GM21576 (cell line): ENCODE results near the gene CDH4.

Source experiments
- ATAC-seq: cut with Tn5 transposase; IDR thresholded peaks from one replicate; pipeline ENCODE4 v1.9.1; 2021; ENCODE audit warnings: mild to moderate bottlenecking, moderate library complexity; ENCODE audit not compliant: unreplicated experiment

The CDH4 gene

GRCh38 chr20:61737812-61738443, 485.9 kb downstream of the CDH4 start:
- no peak for ATAC-seq

GRCh38 chr20:61738601-61739069, 486.6 kb downstream of the CDH4 start:
- ATAC-seq, result no peak

- no peak for ATAC-seq
Observed at GRCh38 chr20:61739086-61739831, 487.2 kb downstream of the CDH4 start.

- ATAC-seq, result no peak
Observed at GRCh38 chr20:61739832-61740118, 487.7 kb downstream of the CDH4 start.

GRCh38 chr20:61742097-61742825, 490.2 kb downstream of the CDH4 start:
- ATAC-seq, result no peak

- no peak for ATAC-seq
Observed at GRCh38 chr20:61743606-61744005, 491.5 kb downstream of the CDH4 start.

- ATAC-seq, result no peak
Observed at GRCh38 chr20:61744691-61745396, 492.8 kb downstream of the CDH4 start.

GRCh38 chr20:61745397-61746146, 493.5 kb downstream of the CDH4 start:
- ATAC-seq, result no peak

- no peak for ATAC-seq
Observed at GRCh38 chr20:61746147-61746646, 494.1 kb downstream of the CDH4 start.

GRCh38 chr20:61746781-61747180, 494.7 kb downstream of the CDH4 start:
- ATAC-seq, result no peak

GRCh38 chr20:61748376-61748775, 496.3 kb downstream of the CDH4 start:
- ATAC-seq, result no peak

GRCh38 chr20:61749406-61750075, 497.5 kb downstream of the CDH4 start:
- no peak for ATAC-seq

- ATAC-seq, result no peak
Observed at GRCh38 chr20:61750093-61750492, 498.0 kb downstream of the CDH4 start.

GRCh38 chr20:61752576-61752975, 500.5 kb downstream of the CDH4 start:
- ATAC-seq, result no peak

GRCh38 chr20:61753316-61753942, 501.4 kb downstream of the CDH4 start:
- no peak for ATAC-seq

GRCh38 chr20:61753987-61754956, 502.2 kb downstream of the CDH4 start:
- no peak for ATAC-seq

- no peak for ATAC-seq
Observed at GRCh38 chr20:61754976-61755778, 503.1 kb downstream of the CDH4 start.
